Transverse colon (tissue), 4 donors: ENCODE measurements around the gene RAB24. TPM values are rescaled to one million over a fixed set of nuclear protein-coding genes. Genes with fewer than 3 reads are reported as not detected.
A peak's percentile ranks its signal among the peaks of the same experiment; 100 is the strongest.

ENCODE experiments used
- DNase-seq: peaks from one replicate; pipeline ENCODE4 v3.0.0-alpha.2; 2019
- H3K27ac ChIP-seq, 4 donors: fragments of 200-600 bp; sonication (generic); 2 replicates each; pipeline ENCODE4 v1.5.1; 2016 to 2018; ENCODE audit warnings: inconsistent platforms in 4 of 4
- H3K27me3 ChIP-seq: fragments of 200-600 bp; sonication (generic); 2 replicates; pipeline ENCODE4 v1.5.1; 2017; ENCODE audit warnings: inconsistent platforms
- H3K36me3 ChIP-seq, 4 donors: fragments of 200-600 bp; sonication (generic); 2 replicates each; pipeline ENCODE4 v1.5.1; 2017 to 2019; ENCODE audit warnings: inconsistent platforms in 4 of 4
- H3K4me1 ChIP-seq, 4 donors: fragments of 200-600 bp; sonication (generic); 2 replicates each; pipeline ENCODE4 v1.5.1; 2017 to 2020; ENCODE audit warnings: inconsistent platforms in 4 of 4
- H3K4me3 ChIP-seq, 4 donors: fragments of 200-600 bp; sonication (generic); 1 replicate in 1 of 4; 2 replicates in 3 of 4; pipeline versions ENCODE4 v1.5.1 to v1.6.1; 2017 to 2019; ENCODE audit warnings: inconsistent platforms in 4 of 4
- H3K9me3 ChIP-seq, 2 donors: fragments of 200-600 bp; sonication (generic); 2 replicates each; pipeline ENCODE4 v1.5.1; 2017 to 2019; ENCODE audit warnings: inconsistent platforms in 2 of 2
- EP300 ChIP-seq: sonication (generic); formaldehyde crosslinking; IDR thresholded peaks from one replicate; pipeline ENCODE4 v1.6.1; 2017; ENCODE audit warnings: antibody characterized with exemption, low read depth
- POLR2A ChIP-seq: fragments of 450-650 bp; IDR thresholded peaks from one replicate; pipeline ENCODE4 v1.6.1; 2016; ENCODE audit warnings: antibody characterized with exemption, mild to moderate bottlenecking, moderate library complexity
- POLR2AphosphoS5 ChIP-seq, 3 donors: sonication (generic); formaldehyde crosslinking; IDR thresholded peaks; one replicate each; pipeline ENCODE4 v1.6.1; 2016; ENCODE audit warnings: antibody characterized with exemption in 3 of 3
- WGBS, 2 donors: methylation state at CpG; one replicate each; pipeline ENCODE4 v1.1.5; 2018; ENCODE audit warnings: low coverage in 1 of 2; 5-methylcytosine and 5-hydroxymethylcytosine counted together
- in situ Hi-C, 4 donors: fragments of 200-750 bp; cut with MboI; loops; one replicate each; pipeline versions ENCODE4 v1.15.0 to v1.15.1; 2017; ENCODE audit warnings: low sequenced_read_pairs in 3 of 4, low pct_ligation_motif_present in 1 of 4, low pct_unique_long_range_greater_than_20kb in 1 of 4
- intact Hi-C: fragments of 100-400 bp; cut with DNase I; formaldehyde crosslinking; loops from one replicate; pipeline ENCODE4 v1.15.1; 2023; ENCODE audit warnings: low total_unique reads
- total RNA-seq, 4 donors: library from RNA; depleted of rRNA; stranded (reverse); fragments of >200 nt; gene quantifications; one replicate each; pipeline ENCODE4 v1.1.0, GENCODE V29; 2016
- TF ChIP-seq, protein P1 (sequence below), 5 experiments: fragments of 200-600 bp in 3 of 5; fragments of 450-650 bp in 2 of 5; sonication (generic) in 3 of 5; IDR thresholded peaks; 1 replicate in 2 of 5; 2 replicates in 3 of 5; pipeline ENCODE4 v1.5.1; 2016 to 2017; ENCODE audit warnings: antibody characterized with exemption in 5 of 5, inconsistent platforms in 3 of 5, mild to moderate bottlenecking in 2 of 5, moderate library complexity in 1 of 5

Gene RAB24
- total RNA-seq, 4 donors from 2014 or later: 38.2 to 68.1 (median 51.8) TPM

DNA sequence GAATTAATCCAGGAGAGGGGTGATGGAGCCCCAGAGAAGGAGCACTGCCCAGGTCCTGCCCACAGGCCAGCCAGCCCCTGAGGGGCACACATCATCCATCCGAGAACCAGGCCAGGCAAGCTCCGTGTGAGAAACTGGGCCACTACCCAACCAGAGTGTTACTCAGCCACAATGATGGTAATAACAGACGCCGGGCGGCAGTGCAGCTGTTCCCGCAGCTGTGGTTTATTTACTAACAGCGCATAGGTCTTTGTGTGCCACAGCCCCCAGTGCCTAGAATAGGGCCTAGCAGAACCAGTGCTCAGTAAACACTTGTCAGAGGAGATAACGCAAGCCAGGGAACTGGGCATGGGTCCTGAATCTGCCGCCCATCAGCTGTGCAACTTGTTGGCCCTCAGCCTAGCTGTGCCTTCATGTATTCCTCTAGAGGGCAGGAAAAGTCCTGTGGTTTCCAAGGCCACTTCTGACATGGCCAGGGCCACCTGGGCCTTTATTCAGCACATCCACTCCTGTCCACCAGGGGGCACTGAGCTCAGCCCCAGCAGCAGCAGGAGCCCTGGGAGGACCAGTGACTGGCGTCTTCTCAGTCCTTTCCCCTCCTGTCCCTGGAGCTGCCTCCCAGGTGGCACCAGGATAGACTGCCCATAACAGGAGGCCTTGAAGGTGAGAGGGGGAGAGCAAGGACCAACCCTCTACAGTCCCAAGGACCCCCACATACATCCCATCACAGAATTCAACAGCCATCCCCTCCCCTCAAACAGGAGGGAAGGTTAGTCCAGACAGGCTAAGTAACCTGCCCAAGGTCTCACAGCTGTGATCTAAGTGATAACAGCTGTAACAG lies 6.1 kb upstream of the RAB24 start:
- intact Hi-C loops: loop anchor here (10.0 kb wide), 1 partner anchor 145 kb away; no protein-coding TSS in a partner anchor
- WGBS, 2 donors: 51% methylated on average over 10 of the region's 10 CpGs; no CpG with 5 or more reads in 1 of the 2 donors
- in situ Hi-C loops: loop anchor here in 1 of 4 donors (25.0 kb wide), 1 partner anchor 153 kb away; the partner anchor contains the start of gene DBN1

DNA sequence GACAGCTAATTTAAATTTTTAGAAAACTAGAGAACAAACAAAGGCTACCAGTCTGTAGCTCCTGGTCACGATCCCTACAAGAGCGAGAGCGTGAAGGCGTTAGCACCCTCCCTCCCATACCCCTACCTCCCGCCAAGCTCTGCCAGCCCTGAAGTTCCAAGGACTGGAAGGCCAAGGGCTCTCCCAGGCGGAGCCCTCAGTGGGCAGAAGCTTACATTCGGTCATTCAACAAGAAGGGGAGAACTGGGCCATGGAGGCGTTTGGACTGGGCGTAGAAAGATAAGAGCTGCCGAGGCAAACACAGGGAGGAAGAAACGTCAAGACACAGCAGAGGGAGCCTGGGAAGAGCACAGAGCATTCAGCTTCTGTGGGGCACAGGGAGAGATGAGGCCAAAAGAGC lies 5.2 kb upstream of the RAB24 start:
- no peaks in the 10 kb centered on the region for H3K36me3 ChIP-seq
- no peaks in the 10 kb centered on the region for H3K9me3 ChIP-seq
- H3K27me3 ChIP-seq: no peaks in the 10 kb centered on the region
- TF ChIP-seq POLR2A (no peak), POLR2AphosphoS5 (IDR thresholded peaks at IDR 0.05) (no peak), EP300 (no peak)
- TF ChIP-seq, protein P1, sequence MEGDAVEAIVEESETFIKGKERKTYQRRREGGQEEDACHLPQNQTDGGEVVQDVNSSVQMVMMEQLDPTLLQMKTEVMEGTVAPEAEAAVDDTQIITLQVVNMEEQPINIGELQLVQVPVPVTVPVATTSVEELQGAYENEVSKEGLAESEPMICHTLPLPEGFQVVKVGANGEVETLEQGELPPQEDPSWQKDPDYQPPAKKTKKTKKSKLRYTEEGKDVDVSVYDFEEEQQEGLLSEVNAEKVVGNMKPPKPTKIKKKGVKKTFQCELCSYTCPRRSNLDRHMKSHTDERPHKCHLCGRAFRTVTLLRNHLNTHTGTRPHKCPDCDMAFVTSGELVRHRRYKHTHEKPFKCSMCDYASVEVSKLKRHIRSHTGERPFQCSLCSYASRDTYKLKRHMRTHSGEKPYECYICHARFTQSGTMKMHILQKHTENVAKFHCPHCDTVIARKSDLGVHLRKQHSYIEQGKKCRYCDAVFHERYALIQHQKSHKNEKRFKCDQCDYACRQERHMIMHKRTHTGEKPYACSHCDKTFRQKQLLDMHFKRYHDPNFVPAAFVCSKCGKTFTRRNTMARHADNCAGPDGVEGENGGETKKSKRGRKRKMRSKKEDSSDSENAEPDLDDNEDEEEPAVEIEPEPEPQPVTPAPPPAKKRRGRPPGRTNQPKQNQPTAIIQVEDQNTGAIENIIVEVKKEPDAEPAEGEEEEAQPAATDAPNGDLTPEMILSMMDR (IDR thresholded peaks at IDR 0.05): no peak
- H3K27ac ChIP-seq: no peak overlapping the region
- intact Hi-C loops (no loop called here), in situ Hi-C loops (loop anchor here in 1 of 4 donors (25.0 kb wide), 1 partner anchor 154 kb away; the partner anchor contains the start of gene DBN1)
- H3K4me3 ChIP-seq: no peak overlapping the region
- H3K4me1 ChIP-seq: peaks cover 33 to 53% (median 40%) of the 10 kb centered on the region in 4 donors
- 83 to 91% methylated on average over 2 to 11 of the region's 11 CpGs for WGBS, 2 donors
- no peak for DNase-seq

More for the DNA sequence above, 6.1 kb upstream of the RAB24 start:
- H3K9me3 ChIP-seq: no peaks in the 10 kb centered on the region
- no peak overlapping the region for H3K4me3 ChIP-seq
- no peaks in the 10 kb centered on the region for H3K27me3 ChIP-seq
- H3K4me1 ChIP-seq: peaks cover 28 to 49% (median 35%) of the 10 kb centered on the region in 4 donors
- TF ChIP-seq EP300: no peak
- TF ChIP-seq, protein P1 (IDR thresholded peaks at IDR 0.05): peak; percentile 81 to 87 (median 86)
- H3K36me3 ChIP-seq: no peaks in the 10 kb centered on the region
- peak; percentile 80 for DNase-seq
- peak overlapping the region in 2 of 4 donors; percentile 49 to 69 for H3K27ac ChIP-seq

GRCh38 chr5:177307544-177308363 lies 4.2 kb upstream of the RAB24 start:
- WGBS, 2 donors: 50 to 85% methylated on average over 2 to 29 of the region's 43 CpGs
- Histone ChIP-seq H3K9me3 (no peaks in the 10 kb centered on the region), H3K27ac (peak overlapping the region in 1 of 4 donors; percentile 27), H3K4me3 (no peak overlapping the region), H3K27me3 (no peaks in the 10 kb centered on the region), H3K36me3 (no peaks in the 10 kb centered on the region), H3K4me1 (peaks cover 31 to 51% (median 41%) of the 10 kb centered on the region in 4 donors)
- intact Hi-C loops (no loop called here), in situ Hi-C loops (loop anchor here in 1 of 4 donors (25.0 kb wide), 1 partner anchor 155 kb away; the partner anchor contains the start of gene DBN1)
- DNase-seq: no peak
- TF ChIP-seq, protein P1 (IDR thresholded peaks at IDR 0.05): no peak
- TF ChIP-seq POLR2AphosphoS5 (IDR thresholded peaks at IDR 0.05): no peak
- no peak for TF ChIP-seq POLR2A
- no peak for TF ChIP-seq EP300
